Measurements from ENCODE around the gene ADRA2B. TPM values are rescaled to one million over a fixed set of nuclear protein-coding genes. Genes with fewer than 3 reads are reported as not detected.
"Not testable (repeated sequence)": the region's sequence is repeated elsewhere in the genome, so short reads cannot be mapped to it uniquely, and the experiment has no call there.

ADRA2B gene
- total RNA-seq, result under 1 TPM in 1 of 2 experiments, not detected in 1; 0.05 TPM

DNA sequence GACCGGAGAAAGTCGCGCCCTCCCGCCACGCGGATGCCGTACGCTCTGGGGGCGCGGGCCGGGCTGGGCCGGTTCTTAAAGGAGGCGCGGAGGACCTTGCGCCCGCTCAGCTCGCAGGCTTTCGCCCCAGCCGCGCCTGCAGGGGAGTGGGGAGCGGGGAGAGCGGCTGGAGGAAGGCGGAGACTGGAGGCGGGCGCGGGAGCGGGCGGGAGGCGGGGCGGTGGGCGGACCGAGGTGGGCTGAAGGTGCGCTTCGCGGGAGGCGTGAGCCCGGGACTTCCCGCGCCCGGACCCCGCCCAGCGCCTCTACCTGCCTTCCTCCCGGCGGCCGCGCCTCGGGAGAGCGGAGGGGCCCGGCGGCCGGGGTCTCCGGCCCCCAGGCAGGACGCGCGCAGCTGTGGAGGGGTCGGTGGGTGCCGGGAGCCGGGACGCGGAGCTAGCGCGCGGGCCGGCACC lies at the start of gene ADRA2B:
ADRA2B (minus strand) TSS at position 148 of the 455 bp plus-strand sequence. CDS start 422 bp downstream, outside the sequence.
- Mint-ChIP-seq H3K27me3 (peaks cover 40% of the 10 kb centered on the region), H3K36me3 (ENCODE audit: low read depth) (no peaks in the 10 kb centered on the region), H3K4me3 (peak within 1 kb of the TSS; percentile 73), H3K27ac (no peak within 1 kb of the TSS), H3K9me3 (no peaks in the 10 kb centered on the region), H3K4me1 (peaks cover 8% of the 10 kb centered on the region)
- CTCF ChIA-PET, result interaction anchor here (0.6 to 3.2 kb wide), 12 partner anchors 8 to 124 kb away, joined by 3 to 31 read pairs (median 5); partner anchors contain the start of gene ANKRD36C
- DNase-seq, result peak; percentile 73
- POLR2A ChIA-PET, result interaction anchor here (0.8 to 1.7 kb wide), 4 partner anchors 22 to 150 kb away, joined by 3 to 5 read pairs (median 4); partner anchors contain the start of genes ASTL and DUSP2

DNA sequence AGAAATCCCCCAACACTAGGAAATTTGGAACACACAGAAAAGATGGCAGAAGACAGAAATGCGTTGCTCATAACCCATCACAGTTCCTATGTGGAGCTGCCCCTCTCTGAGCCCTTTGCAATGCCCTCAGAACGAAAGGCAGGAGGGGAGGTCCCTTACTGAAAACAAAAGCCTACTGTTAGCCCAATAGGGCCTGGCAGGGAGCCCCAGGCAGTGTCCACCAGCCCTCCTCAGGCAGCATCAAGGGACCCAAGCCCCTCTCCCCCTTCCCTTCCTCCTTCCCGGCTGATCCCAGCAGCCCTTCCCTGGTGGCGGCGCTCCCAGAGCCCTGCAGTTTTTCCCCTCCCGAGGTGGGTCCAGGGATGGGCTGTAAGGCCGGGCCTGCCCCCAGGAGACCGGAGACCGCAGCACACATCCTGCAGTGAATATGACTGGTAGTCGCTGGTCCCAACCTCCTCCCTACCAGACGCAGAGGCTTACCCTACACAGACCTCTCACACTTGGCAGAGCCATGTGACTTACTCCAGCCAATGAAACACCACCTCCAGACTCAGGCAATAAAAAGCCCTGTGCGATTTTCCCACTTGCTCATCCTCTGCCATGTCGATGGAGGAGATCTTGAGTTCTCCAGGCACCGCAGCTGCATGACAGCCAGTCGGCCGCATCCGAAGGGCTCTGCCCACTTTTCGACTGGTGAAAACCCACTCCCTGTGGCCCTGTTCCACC lies 48.3 kb upstream of the ADRA2B start:
- peaks cover 2% of the 10 kb centered on the region for H3K9me3 Mint-ChIP-seq
- H3K4me3 Mint-ChIP-seq, result peak overlapping the region; percentile 66
- peaks cover 52% of the 10 kb centered on the region for H3K4me1 Mint-ChIP-seq
- H3K36me3 Mint-ChIP-seq (ENCODE audit: low read depth), result no peaks in the 10 kb centered on the region
- peak overlapping the region; percentile 94 for H3K27ac Mint-ChIP-seq
- no peaks in the 10 kb centered on the region for H3K27me3 Mint-ChIP-seq
- CTCF ChIA-PET, result interaction anchor here (1.0 to 3.0 kb wide), 3 partner anchors 10 to 172 kb away, joined by 3 to 23 read pairs (median 5); partner anchors contain the start of gene ASTL
- peak; percentile 81 for DNase-seq
- POLR2A ChIA-PET, result interaction anchor here (1.1 to 4.5 kb wide), 7 partner anchors 10 to 44 kb away, joined by 3 to 89 read pairs (median 8); partner anchors contain the start of genes ASTL, DUSP2 and STARD7

DNA sequence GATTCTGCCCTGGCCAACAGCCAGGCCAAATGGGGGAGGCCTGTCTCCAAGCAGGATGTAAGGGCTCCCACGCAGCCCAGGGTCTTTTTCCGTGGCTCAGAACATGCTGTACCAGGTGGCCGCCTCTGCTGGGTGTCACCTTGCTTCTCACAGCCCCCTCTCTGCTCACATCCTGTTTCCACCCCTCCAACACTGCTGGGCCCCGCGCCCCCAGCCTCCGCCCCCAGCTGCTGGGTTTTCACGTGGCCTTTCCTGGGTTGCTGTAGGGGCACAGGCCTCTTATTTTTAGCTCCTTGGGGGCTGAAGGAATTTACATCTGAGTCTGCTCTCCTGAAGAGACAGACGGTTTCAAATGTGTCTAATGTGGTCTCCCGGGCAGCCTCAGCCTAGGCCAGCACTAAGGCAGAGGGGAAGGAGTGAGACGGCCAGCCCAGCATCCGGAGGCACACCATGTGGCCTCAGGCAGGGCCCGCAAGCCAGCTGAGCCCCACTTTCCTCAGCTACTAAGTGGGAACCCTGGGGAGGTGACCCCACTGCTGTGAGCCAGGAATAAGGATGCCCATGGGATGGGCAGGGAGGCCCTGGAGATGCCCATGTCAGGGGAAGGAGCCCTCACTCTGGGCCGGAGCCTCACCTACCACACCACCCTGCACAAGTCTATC lies 47.5 kb upstream of the ADRA2B start:
- H3K27ac Mint-ChIP-seq, result peak overlapping the region; percentile 94
- CTCF ChIA-PET, result interaction anchor here (1.0 to 3.0 kb wide), 3 partner anchors 11 to 171 kb away, joined by 3 to 23 read pairs (median 5); partner anchors contain the start of gene ASTL
- POLR2A ChIA-PET, result interaction anchor here (1.1 to 4.5 kb wide), 8 partner anchors 11 to 45 kb away, joined by 3 to 89 read pairs (median 7); partner anchors contain the start of genes ASTL, DUSP2 and STARD7
- no peaks in the 10 kb centered on the region for H3K9me3 Mint-ChIP-seq
- no peaks in the 10 kb centered on the region for H3K27me3 Mint-ChIP-seq
- H3K4me3 Mint-ChIP-seq, result peak overlapping the region; percentile 66
- peak; percentile 65 for DNase-seq
- H3K36me3 Mint-ChIP-seq (ENCODE audit: low read depth), result no peaks in the 10 kb centered on the region
- peaks cover 59% of the 10 kb centered on the region for H3K4me1 Mint-ChIP-seq

DNA sequence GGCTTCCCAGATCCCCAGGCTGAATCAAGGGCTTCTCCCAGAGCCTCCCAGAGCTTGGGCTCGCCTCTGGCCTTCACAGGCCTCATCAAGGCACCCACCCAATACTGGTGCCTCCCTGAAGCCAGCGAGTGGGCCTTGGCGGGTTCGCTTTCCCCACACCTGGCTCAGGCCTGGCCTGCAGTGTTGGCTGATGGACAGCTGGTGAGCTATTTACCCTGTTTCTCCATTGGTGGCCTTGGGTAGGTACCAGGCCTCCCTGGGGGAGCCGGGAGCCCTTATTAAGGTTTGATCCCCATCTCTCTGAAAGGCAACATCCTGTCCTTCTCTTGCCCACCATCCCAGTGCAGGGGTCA lies 47.0 kb upstream of the ADRA2B start:
- no peak overlapping the region for H3K4me3 Mint-ChIP-seq
- ChIA-PET POLR2A (interaction anchor here (1.1 to 4.5 kb wide), 8 partner anchors 11 to 45 kb away, joined by 3 to 89 read pairs (median 7); partner anchors contain the start of genes ASTL, DUSP2 and STARD7), CTCF (interaction anchor here (1.0 to 3.0 kb wide), 3 partner anchors 11 to 171 kb away, joined by 3 to 23 read pairs (median 5); partner anchors contain the start of gene ASTL)
- H3K36me3 Mint-ChIP-seq (ENCODE audit: low read depth), result no peaks in the 10 kb centered on the region
- H3K27ac Mint-ChIP-seq, result peak overlapping the region; percentile 94
- no peaks in the 10 kb centered on the region for H3K9me3 Mint-ChIP-seq
- no peaks in the 10 kb centered on the region for H3K27me3 Mint-ChIP-seq
- peaks cover 64% of the 10 kb centered on the region for H3K4me1 Mint-ChIP-seq
- DNase-seq, result no peak

DNA sequence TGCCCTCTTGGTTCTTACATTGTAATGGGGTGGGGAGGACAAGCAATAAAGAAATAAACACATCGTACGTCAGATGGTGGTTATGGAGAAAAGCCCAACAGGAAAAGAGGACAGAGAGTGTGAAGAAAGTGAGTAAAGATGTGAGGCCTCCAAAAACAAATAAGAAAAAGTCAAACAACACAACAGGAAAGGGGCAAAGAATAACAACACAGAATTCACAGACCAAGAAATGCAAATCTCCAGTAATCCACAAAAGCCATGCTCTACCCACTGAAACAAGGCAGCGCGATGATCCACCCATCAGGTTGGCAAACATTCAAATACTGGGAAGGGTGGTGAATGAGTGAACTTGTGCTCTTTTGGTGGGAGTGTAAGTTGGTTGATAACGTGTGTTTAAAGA lies 45.5 kb upstream of the ADRA2B start:
- CTCF ChIA-PET, result interaction anchor here (1.0 to 3.0 kb wide), 2 partner anchors 13 kb away, joined by 3 to 23 read pairs; no protein-coding TSS in a partner anchor
- no peak overlapping the region for H3K4me3 Mint-ChIP-seq
- no peaks in the 10 kb centered on the region for H3K27me3 Mint-ChIP-seq
- no peaks in the 10 kb centered on the region for H3K36me3 Mint-ChIP-seq (ENCODE audit: low read depth)
- peaks cover 73% of the 10 kb centered on the region for H3K4me1 Mint-ChIP-seq
- no peaks in the 10 kb centered on the region for H3K9me3 Mint-ChIP-seq
- peak overlapping the region; percentile 75 for H3K27ac Mint-ChIP-seq
- POLR2A ChIA-PET, result interaction anchor here (1.0 to 4.5 kb wide), 3 partner anchors 9 to 17 kb away, joined by 3 to 89 read pairs (median 3); partner anchors contain the start of gene DUSP2
- no peak for DNase-seq

DNA sequence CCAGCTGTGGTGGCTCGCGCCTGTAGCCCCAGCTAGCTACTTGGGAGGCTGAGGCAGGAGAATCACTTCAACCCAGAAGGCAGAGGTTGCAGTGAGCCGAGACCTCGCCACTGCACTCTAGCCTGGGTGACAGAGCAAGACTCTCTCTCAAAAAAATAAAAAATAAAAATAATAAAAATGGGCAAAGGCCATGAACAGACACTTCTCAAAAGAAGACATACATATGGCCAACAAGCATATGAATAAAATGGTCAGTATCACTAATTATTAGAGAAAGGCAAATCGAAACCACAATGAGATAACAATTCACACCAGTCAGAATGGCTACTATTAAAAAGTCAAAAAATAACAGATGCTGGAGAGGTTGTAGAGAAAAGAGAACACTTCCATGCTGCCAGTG lies 44.0 kb upstream of the ADRA2B start:
- CTCF ChIA-PET, result interaction anchor here (1.3 to 3.0 kb wide), 2 partner anchors 15 to 17 kb away, joined by 3 to 14 read pairs; no protein-coding TSS in a partner anchor
- H3K4me3 Mint-ChIP-seq; H3K27ac Mint-ChIP-seq; DNase-seq; H3K27me3 Mint-ChIP-seq; H3K36me3 Mint-ChIP-seq (ENCODE audit: low read depth); H3K9me3 Mint-ChIP-seq: not testable (repeated sequence)
- peaks cover 86% of the 10 kb centered on the region for H3K4me1 Mint-ChIP-seq
- POLR2A ChIA-PET, result interaction anchor here (4.2 to 4.5 kb wide), 2 partner anchors 15 kb away, joined by 89 to 91 read pairs; partner anchors contain the start of gene DUSP2

DNA sequence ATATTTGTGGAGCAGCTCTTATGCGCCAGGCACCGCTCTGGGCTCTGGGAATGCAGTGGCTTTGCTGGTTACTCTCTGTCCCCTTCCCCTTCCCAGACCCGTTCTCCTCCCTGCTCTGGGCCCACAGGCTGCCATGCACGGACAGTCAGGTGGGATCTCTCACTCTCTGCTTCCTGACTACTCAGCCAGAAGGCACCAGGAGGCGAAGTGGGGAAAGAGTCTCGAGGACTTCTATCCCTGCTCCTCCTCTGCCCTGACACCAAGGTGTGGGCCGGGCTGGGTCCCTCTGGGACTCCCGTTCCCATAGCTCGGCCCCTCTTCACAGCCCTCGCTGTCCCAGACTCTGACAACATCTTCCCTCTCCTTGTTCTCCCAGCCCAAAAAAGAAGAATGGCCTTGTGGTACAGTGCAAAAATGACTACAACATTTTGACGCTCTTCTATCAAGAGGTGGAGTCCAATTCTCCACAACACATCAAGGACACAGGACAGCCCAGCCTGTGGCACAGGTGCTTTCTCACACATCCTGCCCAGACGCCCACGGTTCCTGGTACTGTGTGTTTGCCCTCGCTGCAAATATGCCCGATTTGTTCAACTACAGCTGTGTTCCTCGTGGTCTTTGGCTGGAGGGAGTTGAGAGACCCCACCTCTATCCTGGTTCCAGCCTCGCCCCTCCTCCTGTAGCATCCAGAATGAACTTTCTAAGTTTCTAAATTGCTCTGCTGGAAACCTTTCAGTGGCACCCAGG lies 42.9 kb upstream of the ADRA2B start:
- Mint-ChIP-seq H3K27me3 (no peaks in the 10 kb centered on the region), H3K27ac (peak overlapping the region; percentile 80), H3K4me1 (peaks cover 76% of the 10 kb centered on the region), H3K9me3 (no peaks in the 10 kb centered on the region), H3K36me3 (ENCODE audit: low read depth) (no peaks in the 10 kb centered on the region), H3K4me3 (peak overlapping the region; percentile 8)
- peak; percentile 60 for DNase-seq
- CTCF ChIA-PET, result interaction anchor here (1.3 to 3.0 kb wide), 3 partner anchors 12 to 16 kb away, joined by 3 to 14 read pairs (median 4); no protein-coding TSS in a partner anchor
- POLR2A ChIA-PET, result interaction anchor here (1.5 to 4.2 kb wide), 3 partner anchors 9 to 177 kb away, joined by 4 to 91 read pairs (median 6); partner anchors contain the start of genes DUSP2 and NCAPH

DNA sequence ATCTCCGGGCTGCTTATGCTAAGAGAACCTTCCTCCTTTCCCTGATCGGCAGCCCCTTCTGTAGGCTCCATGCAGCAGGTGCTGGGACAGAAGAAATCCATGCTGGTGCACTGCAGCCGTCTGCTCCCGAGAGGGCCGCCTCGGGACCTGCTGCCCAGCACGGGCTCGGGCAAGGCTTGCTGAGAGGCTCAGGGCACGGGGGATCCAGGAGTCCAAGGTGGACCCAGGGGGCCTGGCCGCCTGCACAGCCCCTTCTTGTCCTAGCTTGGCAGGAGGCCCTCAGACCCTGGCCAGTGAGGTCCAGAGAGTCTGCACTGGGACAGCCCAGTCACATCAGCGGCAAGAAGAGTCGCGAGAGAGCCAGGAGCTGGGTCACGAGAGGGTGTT lies 42.2 kb upstream of the ADRA2B start:
- no peak overlapping the region for H3K4me3 Mint-ChIP-seq
- H3K27ac Mint-ChIP-seq, result peak overlapping the region; percentile 80
- H3K9me3 Mint-ChIP-seq, result no peaks in the 10 kb centered on the region
- no peaks in the 10 kb centered on the region for H3K27me3 Mint-ChIP-seq
- CTCF ChIA-PET, result interaction anchor here (1.5 to 3.0 kb wide), 3 partner anchors 11 to 166 kb away, joined by 4 to 14 read pairs (median 5); no protein-coding TSS in a partner anchor
- no peaks in the 10 kb centered on the region for H3K36me3 Mint-ChIP-seq (ENCODE audit: low read depth)
- H3K4me1 Mint-ChIP-seq, result peaks cover 70% of the 10 kb centered on the region
- POLR2A ChIA-PET, result interaction anchor here (0.9 to 4.2 kb wide), 5 partner anchors 8 to 177 kb away, joined by 3 to 91 read pairs (median 4); partner anchors contain the start of genes DUSP2 and NCAPH
- peak; percentile 15 for DNase-seq

DNA sequence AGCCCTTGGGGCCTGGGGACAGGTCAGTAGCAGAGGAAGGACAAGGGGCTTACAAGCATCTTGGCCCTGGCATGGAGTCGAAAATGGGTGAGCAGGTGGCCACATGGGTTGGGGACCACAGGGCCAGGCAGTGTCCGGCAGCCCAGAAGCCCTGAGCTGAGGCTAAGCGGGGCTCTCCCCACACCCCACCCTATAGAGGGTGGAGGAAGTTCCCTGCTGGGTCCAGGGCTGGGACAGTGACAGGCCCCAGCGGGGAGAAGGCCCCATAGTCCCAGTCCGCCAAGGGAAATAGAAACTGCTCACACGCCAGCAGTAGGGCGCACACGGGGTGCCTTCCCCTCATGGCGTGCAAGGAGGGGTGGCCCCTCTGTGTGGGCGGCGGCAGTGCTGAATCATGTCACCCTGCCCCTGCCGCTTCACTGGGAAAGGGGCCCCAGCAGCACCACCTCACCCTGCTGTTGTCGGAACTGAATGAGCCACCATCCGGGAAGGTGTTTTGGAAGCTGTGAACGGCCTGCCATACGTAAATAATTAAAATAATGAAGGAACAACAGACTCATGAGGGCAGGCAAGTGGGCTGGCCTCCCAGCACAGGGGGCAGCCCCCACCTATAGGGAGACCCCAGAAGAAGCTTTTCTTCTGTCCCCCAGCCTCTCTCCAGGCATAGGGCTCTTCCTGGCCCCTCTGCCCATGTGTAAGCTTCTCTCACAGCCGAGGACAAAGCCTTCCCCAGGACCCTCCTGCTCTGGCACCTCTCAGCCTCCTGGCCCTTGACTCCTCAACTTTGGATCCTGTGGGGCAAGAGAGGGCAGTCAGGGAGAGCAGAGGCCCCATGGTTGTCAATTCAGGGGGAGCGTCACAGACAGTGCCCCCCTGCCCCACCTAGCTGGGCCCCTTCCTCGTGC lies 41.5 kb upstream of the ADRA2B start:
- POLR2A ChIA-PET, result interaction anchor here (0.9 to 4.2 kb wide), 5 partner anchors 7 to 178 kb away, joined by 3 to 91 read pairs (median 4); partner anchors contain the start of genes DUSP2 and NCAPH
- H3K4me1 Mint-ChIP-seq, result peaks cover 67% of the 10 kb centered on the region

DNA sequence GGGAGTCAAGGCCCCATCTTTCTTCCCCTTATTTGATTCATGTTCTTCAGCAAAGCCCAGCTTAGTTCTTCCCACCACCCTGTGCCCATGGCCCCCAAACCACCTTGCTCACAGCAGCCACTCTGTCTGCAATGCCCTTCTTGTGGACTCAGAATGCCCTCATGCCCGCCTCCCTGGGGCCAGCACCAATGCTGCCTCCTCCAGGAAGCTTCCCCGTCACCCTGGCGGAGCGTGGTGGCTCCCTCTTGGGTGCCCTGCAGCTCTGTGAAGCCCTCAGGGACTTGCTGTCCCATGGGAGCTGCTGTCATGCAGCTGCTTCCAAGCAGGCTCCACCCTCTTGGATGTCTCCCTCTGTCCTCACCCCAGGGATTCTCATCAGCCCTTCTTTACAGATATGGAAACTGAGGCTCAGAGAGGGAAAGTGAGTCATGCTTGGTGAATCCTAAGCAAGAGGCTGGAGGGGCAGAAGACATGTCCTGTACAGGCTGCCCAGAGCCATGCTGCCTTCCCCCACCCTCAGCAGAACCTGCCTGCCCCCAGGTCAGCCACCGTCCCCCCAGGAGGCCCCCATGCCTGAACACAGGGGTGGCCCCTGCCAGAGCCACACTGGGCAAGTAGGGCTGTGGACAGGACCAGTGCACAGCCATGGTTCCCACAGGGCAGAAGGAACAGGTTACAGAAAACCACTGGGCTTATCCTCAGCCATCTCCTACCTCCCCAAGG lies 40.7 kb upstream of the ADRA2B start:
- CTCF ChIA-PET, result interaction anchor here (0.7 to 3.0 kb wide), 5 partner anchors 9 to 165 kb away, joined by 3 to 14 read pairs (median 5); no protein-coding TSS in a partner anchor
- POLR2A ChIA-PET, result interaction anchor here (4.2 kb wide), 1 partner anchor 12 kb away, joined by 91 read pairs; the partner anchor contains the start of gene DUSP2
- no peaks in the 10 kb centered on the region for H3K36me3 Mint-ChIP-seq (ENCODE audit: low read depth)
- peaks cover 60% of the 10 kb centered on the region for H3K4me1 Mint-ChIP-seq
- no peaks in the 10 kb centered on the region for H3K9me3 Mint-ChIP-seq
- no peaks in the 10 kb centered on the region for H3K27me3 Mint-ChIP-seq
- DNase-seq, result no peak
- no peak overlapping the region for H3K4me3 Mint-ChIP-seq
- H3K27ac Mint-ChIP-seq, result peak overlapping the region; percentile 80

More for the DNA sequence above, 41.5 kb upstream of the ADRA2B start:
- no peaks in the 10 kb centered on the region for H3K27me3 Mint-ChIP-seq
- no peaks in the 10 kb centered on the region for H3K9me3 Mint-ChIP-seq
- H3K27ac Mint-ChIP-seq, result peak overlapping the region; percentile 80
- peak; percentile 81 for DNase-seq
- peak overlapping the region; percentile 59 for H3K4me3 Mint-ChIP-seq
- no peaks in the 10 kb centered on the region for H3K36me3 Mint-ChIP-seq (ENCODE audit: low read depth)
- CTCF ChIA-PET, result interaction anchor here (1.0 to 3.0 kb wide), 4 partner anchors 10 to 165 kb away, joined by 3 to 14 read pairs (median 4); no protein-coding TSS in a partner anchor
